RPMI7951 (cell line): ENCODE data around the gene SCUBE1. TPM values are rescaled to one million over a fixed set of nuclear protein-coding genes. Genes with fewer than 3 reads are reported as not detected.
"Not testable (repeated sequence)": the region's sequence is repeated elsewhere in the genome, so short reads cannot be mapped to it uniquely, and the experiment has no call there.

Source experiments
- DNase-seq: peaks from one replicate; pipeline ENCODE4 v3.0.0-alpha.2; 2012; ENCODE audit warnings: low read depth
- total RNA-seq: library from RNA; depleted of rRNA; stranded (reverse); fragments of >200 nt; shearing (Covaris generic); gene quantifications from 2 replicates; pipeline ENCODE4 v1.2.3, GENCODE V29; 2014

SCUBE1 gene
- total RNA-seq, 1 experiment from 2014 or later = 7.0 TPM

DNA sequence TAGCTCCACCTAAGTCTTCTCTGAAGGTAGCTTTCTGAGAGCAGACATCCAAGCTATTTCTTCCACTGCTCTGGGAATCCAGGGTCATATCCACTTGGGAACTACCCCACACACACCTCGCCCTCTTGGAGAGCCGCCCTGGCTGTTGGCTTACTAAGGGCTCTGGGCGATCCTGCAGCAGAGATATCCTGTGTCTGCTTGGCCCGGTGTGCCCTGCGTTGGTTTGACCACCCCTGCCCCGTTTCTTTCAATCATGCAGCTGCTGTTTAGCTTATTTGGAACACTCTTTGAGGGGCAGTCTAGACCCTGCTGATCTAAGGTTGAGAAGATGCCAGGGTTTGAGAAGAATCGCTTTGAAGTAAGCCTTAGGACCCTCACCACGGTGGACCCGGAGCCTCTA, 17.4 kb upstream of the SCUBE1 start:
- no peak for DNase-seq

DNA sequence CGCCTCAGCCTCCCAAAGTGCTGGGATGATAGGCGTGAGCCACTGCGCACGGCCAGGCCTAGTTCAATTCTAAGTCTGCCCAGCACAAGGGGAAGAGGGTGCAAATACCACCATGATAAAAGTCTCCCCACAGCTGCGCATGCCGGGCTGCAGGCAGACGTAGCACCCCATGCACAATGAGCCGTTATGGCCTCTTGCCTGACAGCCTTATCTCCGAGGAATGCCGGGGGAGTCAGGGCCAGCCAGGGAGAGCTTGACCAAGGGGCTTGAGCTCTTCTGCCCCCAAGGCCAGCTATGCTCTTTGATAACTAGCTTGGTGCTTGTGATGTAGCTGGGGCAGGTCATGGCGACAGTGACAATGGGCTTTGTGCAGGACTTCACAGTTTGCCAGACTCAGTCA, 13.7 kb upstream of the SCUBE1 start:
- no peak for DNase-seq

- DNase-seq = not testable (repeated sequence)
Measured at GRCh38 chr22:43355688-43356087, 12.5 kb upstream of the SCUBE1 start.

- no peak for DNase-seq
Measured at GRCh38 chr22:43351966-43352345, 8.8 kb upstream of the SCUBE1 start.

DNA sequence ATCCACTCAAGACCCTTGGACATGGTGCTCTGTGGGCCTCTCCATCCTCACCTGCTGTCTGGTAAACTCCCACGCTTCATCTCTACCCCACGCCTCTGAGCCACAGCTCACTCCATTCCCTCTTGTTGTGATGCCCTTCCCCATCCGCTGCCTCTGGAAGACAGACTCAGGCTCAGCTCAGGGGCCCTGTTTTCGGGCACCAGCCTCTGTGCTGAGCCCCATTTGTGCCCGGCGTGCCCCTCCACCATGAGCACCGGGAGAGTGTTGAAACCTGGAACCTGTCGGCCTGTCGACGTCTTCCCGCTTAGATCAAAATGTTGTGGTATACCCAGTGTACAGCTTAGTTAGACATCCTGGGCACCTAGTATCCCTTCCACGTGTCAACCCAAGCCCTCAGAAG, 6.5 kb upstream of the SCUBE1 start:
- DNase-seq = no peak

- peak; percentile 42 for DNase-seq
Measured at GRCh38 chr22:43346521-43346929, 3.4 kb upstream of the SCUBE1 start.

DNA sequence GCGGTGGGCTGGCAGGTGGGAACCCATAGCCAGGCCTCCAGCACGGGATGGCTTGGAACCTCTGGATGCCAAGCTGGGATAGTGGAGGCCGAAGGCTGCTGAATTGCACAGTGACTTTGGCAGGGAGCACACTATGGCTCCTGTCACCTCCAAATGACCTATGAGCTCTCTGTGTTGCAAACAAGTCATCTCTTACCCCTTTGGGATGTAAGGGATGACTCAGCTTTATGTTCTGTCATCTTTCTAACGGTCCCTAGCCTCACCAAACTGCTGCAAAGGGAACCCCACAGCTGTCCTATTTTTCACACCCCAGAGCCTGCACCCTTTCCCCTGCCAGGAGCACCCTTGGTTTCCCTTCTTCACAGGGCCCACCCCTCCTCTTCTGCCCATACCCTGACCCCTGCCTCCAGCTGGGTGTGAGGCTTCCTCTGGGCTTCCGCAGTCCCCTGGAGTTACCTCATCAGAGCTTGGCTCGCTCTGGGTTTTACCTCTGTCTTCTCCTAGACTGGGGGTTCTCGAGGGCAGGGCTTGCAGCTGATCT, 2.7 kb upstream of the SCUBE1 start:
- DNase-seq = peak; percentile 71

- no peak for DNase-seq
Measured at GRCh38 chr22:43345356-43345755, 2.2 kb upstream of the SCUBE1 start.

GRCh38 chr22:43344520-43344787, 1.3 kb upstream of the SCUBE1 start:
- DNase-seq = no peak

GRCh38 chr22:43343670-43344519, 723 bp upstream of the SCUBE1 start:
- peak; percentile 12 for DNase-seq

DNA sequence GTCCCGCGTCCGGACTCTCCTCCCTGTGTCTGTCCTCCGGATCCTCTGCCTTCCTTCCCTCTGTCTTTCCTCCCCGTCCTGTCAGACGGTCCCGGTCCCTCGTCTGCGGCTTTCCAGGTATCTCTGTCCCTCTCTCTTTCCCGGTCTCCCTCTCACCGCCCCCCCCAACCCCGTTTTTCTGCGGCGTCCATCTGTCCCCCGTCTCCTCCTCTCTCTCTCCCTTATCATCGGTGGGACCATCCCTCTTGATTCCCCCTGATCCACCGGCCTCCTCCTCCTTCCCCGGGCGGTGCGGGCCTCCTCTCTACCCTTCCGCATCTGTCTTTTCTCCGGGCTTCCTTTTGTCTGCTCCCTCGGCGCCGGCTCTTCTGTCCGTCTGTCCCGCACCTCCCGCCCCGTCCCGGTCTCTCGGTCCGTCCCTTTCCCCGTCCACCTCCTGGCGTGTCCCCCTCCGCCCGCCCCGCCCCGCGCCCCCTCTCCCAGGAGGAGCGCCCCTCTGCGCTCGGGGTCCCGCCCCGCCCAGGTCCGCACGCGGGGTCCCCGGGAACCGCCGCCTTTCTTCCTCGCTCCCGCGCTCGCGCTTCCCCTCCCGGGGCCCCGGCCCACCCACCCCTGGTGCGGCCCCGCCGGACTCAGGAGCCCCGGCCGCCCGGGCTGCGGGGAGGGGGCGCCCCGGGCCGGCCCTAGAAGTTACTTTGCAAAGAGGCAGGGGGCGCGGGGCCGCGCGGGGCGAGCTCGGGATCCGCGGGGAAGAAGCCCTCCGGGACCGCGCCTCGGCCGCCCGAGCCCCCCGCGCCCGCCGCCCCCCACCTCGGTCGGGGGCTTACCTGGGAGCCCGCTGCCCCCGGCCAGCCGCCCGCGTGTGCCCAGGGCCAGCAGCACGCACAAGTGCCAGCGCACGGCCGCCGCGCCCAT, 568 bp downstream of the SCUBE1 start:
- no peak for DNase-seq

GRCh38 chr22:43341565-43341964, 1.6 kb downstream of the SCUBE1 start:
- no peak for DNase-seq

GRCh38 chr22:43338766-43339345, 4.3 kb downstream of the SCUBE1 start:
- DNase-seq = peak; percentile 31

DNA sequence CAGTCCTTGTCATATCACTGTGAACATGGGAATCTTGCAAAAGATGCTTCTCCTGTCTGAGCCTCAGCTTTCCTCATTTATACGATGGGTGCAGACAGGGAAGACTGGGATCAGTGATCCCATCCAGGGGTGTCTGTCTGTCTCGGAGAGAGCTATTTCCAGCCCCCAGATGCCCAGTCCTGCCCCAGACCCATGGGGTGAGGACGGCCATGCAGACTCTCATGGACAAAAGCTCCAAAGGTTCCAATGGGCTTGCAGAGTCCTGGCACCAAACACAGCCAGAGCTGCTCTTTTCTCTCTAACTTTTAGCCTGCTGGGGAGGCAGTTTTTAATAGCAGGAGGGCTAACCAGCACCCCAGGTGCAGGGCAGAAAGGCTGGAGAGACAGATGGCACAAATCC, 5.2 kb downstream of the SCUBE1 start:
- no peak for DNase-seq

DNA sequence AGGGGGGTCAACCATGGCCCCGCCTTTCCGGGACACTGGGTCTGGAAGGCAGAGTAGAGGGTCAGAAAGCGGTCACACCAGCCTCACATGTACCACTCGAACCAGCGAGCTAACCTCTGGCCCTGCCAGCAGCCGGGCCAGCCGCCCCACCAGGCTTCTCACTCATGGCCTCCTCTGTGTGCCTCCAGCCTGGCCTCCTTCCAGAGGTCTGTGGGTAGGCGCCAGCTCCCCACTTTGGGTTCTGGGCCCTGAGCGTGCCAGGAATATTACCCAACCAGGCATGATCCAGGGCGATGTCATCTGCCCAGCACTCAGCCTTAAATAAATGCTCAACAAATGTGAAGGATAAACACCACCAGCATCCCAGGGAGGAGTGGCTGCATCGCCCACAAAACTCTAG, 5.8 kb downstream of the SCUBE1 start:
- DNase-seq = peak; percentile 83

GRCh38 chr22:43334378-43334777, 8.8 kb downstream of the SCUBE1 start:
- DNase-seq = no peak

DNA sequence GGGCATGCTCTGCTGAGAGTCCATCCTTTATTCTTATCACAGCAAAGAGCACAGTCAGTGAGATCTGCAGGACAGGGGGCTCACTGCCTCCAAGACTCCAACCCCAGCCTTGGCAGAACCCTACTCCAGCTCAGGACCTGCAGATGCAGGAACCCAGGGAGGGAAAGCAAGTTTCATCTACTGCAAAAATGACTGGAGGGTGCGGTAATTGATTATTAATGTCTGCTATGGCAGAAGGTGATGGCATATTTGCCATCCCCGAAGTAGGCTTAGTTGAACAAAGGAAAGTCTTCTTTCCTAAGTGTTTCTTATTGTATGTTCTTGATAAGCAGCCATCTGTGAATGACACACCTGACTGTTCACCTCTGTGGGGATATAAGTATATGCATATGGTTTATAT, 9.2 kb downstream of the SCUBE1 start:
- DNase-seq = no peak

DNA sequence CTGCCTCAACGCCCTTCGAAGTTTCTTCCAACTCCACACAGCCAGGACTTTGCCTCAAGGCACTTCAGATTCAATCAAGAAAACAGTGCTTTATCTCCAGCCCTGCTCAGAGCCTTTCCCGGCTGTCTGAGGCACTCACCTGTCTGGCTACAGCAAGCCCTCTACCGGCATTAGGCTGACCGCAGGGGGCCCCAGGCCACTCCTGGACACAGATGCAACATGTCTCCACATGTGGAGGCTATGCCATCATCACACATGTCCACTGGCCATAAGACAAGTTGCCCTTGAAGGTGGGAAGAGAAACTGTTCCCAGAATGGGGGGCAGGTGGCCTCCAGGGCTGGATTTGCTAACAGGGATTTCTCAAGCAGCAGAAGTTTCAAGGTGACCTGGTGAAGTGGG, 10.0 kb downstream of the SCUBE1 start:
- DNase-seq = no peak

DNA sequence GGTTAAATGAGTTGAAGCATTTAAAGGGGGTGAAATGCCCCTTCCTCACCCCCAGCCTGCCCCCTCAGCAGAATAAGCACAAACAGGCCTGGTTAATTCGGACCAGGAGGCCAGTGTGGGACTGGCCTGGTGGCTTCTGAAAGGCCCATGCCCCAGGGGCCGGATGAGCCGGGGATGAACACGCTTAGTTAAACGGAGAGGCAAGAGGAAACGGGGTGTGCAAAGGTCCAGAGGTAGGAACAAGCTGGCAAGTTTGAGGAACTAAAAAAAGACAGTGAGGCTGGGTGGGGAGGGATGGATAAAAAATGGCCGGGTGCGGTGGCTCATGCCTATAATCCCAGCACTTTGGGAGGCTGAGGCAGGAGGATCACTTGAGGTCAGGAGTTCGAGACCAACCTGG, 11.5 kb downstream of the SCUBE1 start:
- no peak for DNase-seq

DNA sequence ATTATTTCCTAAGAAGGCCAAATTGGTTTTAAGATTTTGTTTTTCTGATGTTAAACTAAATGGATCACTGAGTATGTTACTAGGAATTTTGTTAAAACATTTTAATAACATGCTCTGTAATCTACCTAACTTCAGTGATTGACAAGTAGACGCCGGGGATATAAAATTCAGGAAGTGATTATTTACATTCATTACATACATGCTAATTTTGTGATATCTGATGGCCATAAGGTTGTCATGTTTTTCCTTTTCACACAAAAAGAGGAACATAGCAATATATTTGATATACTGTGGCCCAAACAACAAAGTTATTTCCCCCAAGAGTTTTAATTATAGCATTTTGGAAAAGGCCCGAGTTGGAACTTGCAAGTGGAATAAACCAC, 12.1 kb downstream of the SCUBE1 start:
- DNase-seq = no peak

GRCh38 chr22:43330178-43331068, 12.7 kb downstream of the SCUBE1 start:
- no peak for DNase-seq
